Peyer's patch (tissue), 4 donors: Measurements from ENCODE around the gene TMEM63A. TPM values are rescaled to one million over a fixed set of nuclear protein-coding genes. Genes with fewer than 3 reads are reported as not detected.
A peak's percentile ranks its signal among the peaks of the same experiment; 100 is the strongest.
"Not testable (repeated sequence)": the region's sequence is repeated elsewhere in the genome, so short reads cannot be mapped to it uniquely, and the experiment has no call there.

ENCODE experiments used
- DNase-seq, 3 donors: peaks; one replicate each; pipeline ENCODE4 v3.0.0-alpha.2; 2017 to 2019
- H3K27ac ChIP-seq, 4 donors: fragments of 200-600 bp; sonication (generic); one replicate each; pipeline ENCODE4 v1.5.1; 2016 to 2019
- H3K27me3 ChIP-seq, 2 donors: fragments of 200-600 bp; sonication (generic); one replicate each; pipeline ENCODE4 v1.5.1; 2019
- H3K36me3 ChIP-seq, 3 donors: fragments of 200-600 bp; sonication (generic); one replicate each; pipeline ENCODE4 v1.5.1; 2016 to 2019
- H3K4me1 ChIP-seq, 4 donors: fragments of 200-600 bp; sonication (generic); one replicate each; pipeline ENCODE4 v1.5.1; 2016 to 2019
- H3K4me3 ChIP-seq, 4 donors: fragments of 200-600 bp; sonication (generic); 1 replicate in 3 of 4; 2 replicates in 1 of 4; pipeline ENCODE4 v1.5.1; 2016 to 2019; ENCODE audit warnings: mild to moderate bottlenecking in 1 of 4
- H3K9me3 ChIP-seq, 4 donors: fragments of 200-600 bp; sonication (generic); one replicate each; pipeline ENCODE4 v1.5.1; 2016 to 2019; ENCODE audit warnings: mild to moderate bottlenecking in 1 of 4
- POLR2A ChIP-seq, 2 donors: fragments of 450-650 bp; IDR thresholded peaks; one replicate each; pipeline ENCODE4 v1.5.1; 2017; ENCODE audit warnings: antibody characterized with exemption in 2 of 2, mild to moderate bottlenecking in 2 of 2, moderate library complexity in 2 of 2
- total RNA-seq, 4 donors: library from RNA; depleted of rRNA; stranded (reverse); fragments of >200 nt; gene quantifications; one replicate each; pipeline ENCODE4 v1.1.0, GENCODE V29; 2016
- TF ChIP-seq, protein P1 (sequence below), 6 experiments: fragments of 450-650 bp in 4 of 6; fragments of 200-600 bp in 2 of 6; sonication (generic) in 1 of 6; IDR thresholded peaks; one replicate each; pipeline ENCODE4 v1.5.1; 2017 to 2019; ENCODE audit warnings: antibody characterized with exemption in 6 of 6, mild to moderate bottlenecking in 3 of 6, moderate library complexity in 1 of 6

TMEM63A gene
- 100 to 1,000 TPM in 3 of 4 donors, 10 to 100 TPM in 1; 77.8 to 339 (median 275) TPM for total RNA-seq

DNA sequence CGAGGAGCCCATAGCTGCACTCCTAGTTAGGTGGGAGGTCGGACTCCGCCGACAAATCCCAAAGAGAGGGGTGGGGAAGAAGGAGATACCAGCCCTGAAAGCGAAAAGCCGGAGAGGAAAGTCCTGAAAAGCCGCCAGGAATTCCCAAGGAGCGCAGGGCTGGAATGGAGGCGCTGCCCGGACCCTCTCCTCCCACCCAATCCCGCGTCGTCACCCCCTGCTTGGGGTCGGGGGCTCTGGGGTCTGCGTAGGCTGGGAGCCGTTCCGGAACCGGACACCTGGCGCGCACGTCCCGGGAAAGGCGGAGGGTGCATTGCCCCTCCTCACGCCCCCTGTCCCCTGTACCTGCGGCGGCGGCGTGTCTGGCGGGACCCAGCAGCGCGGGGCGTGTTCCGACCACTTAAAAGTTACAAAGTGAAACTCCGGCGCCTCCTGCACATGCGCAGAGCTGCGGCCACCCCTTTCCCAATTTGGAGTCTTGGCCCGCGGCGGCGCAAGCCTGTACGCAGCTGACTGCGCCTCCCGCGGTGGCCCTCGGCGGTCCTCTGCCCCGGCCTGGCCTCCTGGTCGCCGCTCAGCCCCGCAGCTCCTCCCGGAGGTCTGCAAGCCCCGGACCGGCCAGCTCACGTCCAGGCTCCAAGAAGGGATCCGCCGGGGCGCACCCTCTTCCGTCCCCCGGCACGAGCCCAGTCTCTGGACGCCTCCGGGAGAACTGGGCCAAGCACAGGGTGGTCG, at the start of gene TMEM63A:
TSS of gene TMEM63A (minus strand) at position 422 of the 735 bp plus-strand sequence. CDS start 4,800 bp downstream, outside the sequence.
- Histone ChIP-seq H3K27me3 (no peaks in the 10 kb centered on the region), H3K27ac (peak within 1 kb of the TSS; percentile 91 to 96 (median 95)), H3K4me1 (peaks cover 4 to 43% (median 26%) of the 10 kb centered on the region in 4 donors), H3K9me3 (no peaks in the 10 kb centered on the region), H3K4me3 (peak within 1 kb of the TSS; percentile 90 to 99 (median 92)), H3K36me3 (no peaks in the 10 kb centered on the region)
- TF ChIP-seq, protein P1, sequence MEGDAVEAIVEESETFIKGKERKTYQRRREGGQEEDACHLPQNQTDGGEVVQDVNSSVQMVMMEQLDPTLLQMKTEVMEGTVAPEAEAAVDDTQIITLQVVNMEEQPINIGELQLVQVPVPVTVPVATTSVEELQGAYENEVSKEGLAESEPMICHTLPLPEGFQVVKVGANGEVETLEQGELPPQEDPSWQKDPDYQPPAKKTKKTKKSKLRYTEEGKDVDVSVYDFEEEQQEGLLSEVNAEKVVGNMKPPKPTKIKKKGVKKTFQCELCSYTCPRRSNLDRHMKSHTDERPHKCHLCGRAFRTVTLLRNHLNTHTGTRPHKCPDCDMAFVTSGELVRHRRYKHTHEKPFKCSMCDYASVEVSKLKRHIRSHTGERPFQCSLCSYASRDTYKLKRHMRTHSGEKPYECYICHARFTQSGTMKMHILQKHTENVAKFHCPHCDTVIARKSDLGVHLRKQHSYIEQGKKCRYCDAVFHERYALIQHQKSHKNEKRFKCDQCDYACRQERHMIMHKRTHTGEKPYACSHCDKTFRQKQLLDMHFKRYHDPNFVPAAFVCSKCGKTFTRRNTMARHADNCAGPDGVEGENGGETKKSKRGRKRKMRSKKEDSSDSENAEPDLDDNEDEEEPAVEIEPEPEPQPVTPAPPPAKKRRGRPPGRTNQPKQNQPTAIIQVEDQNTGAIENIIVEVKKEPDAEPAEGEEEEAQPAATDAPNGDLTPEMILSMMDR (IDR thresholded peaks at IDR 0.05), result peak in 5 of 6 experiments; percentile 25 to 53 (median 37)
- TF ChIP-seq POLR2A (IDR thresholded peaks at IDR 0.05), result peak; percentile 54 to 68
- DNase-seq, result peak; percentile 89 to 96 (median 93)

DNA sequence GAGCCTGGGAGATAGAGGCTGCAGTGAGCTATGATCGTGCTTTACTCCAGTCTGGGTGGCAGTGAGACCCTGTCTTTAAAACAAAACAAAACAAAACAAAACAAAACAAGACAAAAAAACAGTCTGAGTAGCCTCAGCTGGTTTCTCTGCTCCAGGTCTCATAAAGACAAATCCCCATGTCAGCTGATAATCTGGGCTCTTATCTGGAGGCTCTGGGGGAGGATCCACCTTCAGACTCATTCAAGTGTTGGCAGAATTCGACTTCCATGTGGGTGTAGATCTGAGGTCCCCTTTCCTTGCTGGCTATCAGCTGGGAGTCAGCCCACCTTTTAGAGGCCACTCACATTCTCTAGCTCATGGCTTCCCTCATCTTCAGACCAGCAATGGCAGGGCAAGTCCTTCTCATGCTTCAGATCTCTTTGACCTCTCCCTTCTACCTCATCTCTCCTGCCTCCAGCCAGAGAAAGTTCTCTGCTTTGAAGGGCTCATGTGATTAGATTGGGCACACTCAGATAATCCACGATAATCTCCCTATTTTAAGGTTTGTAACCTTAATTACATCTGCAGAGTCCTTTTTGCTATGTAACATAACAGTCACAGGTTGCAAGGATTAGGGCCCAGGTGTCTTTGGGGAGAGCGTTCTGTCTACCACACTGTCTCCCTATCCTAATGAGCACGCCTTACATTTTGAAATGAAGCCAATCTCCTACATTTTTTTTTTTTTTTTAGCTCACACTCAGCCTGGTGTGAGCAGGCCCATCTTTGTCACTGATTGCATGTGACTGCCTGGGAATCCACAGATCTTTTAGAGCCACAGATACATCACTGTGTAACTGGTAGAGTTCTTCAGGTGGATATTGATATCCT, 49.3 kb upstream of the TMEM63A start:
- no peak overlapping the region for H3K27ac ChIP-seq
- no peak for TF ChIP-seq POLR2A (IDR thresholded peaks at IDR 0.05)
- TF ChIP-seq, protein P1 (IDR thresholded peaks at IDR 0.05), result no peak
- DNase-seq, result no peak
- H3K4me3 ChIP-seq, result no peak overlapping the region
- no peaks in the 10 kb centered on the region for H3K9me3 ChIP-seq
- no peaks in the 10 kb centered on the region for H3K4me1 ChIP-seq
- no peaks in the 10 kb centered on the region for H3K36me3 ChIP-seq
- H3K27me3 ChIP-seq, result no peaks in the 10 kb centered on the region

DNA sequence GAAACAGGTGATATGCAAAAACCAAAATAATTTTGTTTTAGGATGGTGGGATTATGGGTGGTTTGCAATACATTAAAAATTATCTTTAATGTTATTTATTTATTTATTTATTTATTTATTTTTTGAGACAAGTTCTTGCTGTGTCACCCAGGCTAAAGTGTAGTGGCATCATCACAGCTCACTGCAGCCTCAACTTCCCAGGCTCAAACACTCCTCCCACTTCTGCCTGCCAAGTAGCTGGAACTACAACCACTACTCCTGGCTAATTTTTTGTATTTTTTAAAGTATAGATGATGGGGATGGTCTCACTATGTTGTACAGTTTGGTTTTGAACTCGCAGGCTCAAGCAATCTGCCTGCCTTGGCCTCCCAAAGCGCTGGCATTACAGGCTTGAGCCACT, 48.4 kb upstream of the TMEM63A start:
- TF ChIP-seq POLR2A (IDR thresholded peaks at IDR 0.05), result no peak
- no peaks in the 10 kb centered on the region for H3K9me3 ChIP-seq
- no peak for DNase-seq
- no peaks in the 10 kb centered on the region for H3K4me1 ChIP-seq
- no peak overlapping the region for H3K4me3 ChIP-seq
- no peaks in the 10 kb centered on the region for H3K27me3 ChIP-seq
- H3K27ac ChIP-seq, result no peak overlapping the region
- H3K36me3 ChIP-seq, result no peaks in the 10 kb centered on the region

DNA sequence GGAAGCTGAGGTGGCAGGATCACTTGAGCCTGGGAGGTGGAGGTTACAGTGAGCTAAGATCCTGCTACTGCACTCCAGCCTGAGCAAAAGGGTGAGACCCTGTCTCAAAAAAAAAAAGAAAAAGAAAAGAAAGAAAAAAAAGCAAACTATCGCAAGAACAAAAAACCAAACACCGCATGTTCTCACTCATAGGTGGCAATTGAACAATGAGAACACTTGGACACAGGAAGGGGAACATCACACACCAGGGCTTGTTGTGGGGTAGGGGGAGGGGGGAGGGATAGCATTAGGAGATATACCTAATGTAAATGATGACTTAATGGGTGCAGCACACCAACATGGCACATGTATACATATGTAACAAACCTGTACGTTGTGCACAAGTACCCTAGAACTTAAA, 47.3 kb upstream of the TMEM63A start:
- H3K9me3 ChIP-seq, DNase-seq, H3K4me1 ChIP-seq, H3K4me3 ChIP-seq, H3K36me3 ChIP-seq, H3K27ac ChIP-seq, H3K27me3 ChIP-seq: not testable (repeated sequence)

DNA sequence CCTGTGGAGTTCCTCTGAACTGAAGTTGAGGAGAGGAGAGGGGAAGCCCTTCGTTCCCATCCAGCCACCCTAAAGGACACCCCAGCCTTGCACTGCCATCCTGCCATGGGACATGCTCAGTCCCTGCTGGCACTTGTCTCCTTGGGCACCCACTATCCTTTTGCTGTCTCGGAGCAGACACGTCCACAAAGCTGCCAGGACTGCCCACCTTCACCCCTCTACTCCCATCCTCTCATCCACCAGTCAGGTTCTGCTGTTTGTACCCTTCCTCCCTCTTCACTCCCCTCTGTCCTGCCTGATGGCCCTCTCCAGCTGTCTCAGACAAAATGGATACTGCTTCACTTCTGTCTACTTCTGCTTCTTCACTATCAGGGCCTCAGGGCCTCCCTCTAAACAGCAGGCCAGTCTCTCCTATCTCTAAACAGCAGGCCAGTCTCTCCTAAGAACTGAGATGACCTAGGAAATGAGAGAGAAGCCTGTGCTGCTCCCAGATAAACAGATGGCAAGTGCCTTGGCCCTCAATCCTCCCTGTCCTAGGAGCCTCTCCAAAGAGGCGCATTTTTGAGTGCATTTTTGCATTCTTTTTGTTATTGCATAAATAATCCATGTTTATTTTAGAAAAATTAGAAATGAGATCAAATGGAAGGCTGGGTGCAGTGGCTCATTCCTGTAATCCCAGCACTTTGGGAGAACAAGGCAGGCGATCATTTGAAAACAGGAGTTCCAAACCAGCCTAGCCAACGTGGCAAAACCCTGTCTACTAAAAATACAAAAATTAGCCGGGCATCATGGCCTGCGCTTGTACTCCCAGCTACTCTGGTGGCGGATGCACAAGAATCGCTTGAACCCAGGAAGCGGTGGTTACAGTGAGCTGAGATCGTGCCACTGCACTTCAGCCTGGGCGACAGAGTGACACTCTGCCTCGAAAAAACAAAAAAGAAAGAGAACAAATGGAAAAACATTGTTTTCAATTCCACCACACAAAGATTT, 46.3 kb upstream of the TMEM63A start:
- no peak for DNase-seq
- H3K4me3 ChIP-seq, result no peak overlapping the region
- no peaks in the 10 kb centered on the region for H3K27me3 ChIP-seq
- peaks cover 0 to 6% (median 1%) of the 10 kb centered on the region in 4 donors for H3K4me1 ChIP-seq
- no peaks in the 10 kb centered on the region for H3K9me3 ChIP-seq
- H3K36me3 ChIP-seq, result no peaks in the 10 kb centered on the region
- TF ChIP-seq, protein P1 (IDR thresholded peaks at IDR 0.05), result no peak
- TF ChIP-seq POLR2A (IDR thresholded peaks at IDR 0.05), result no peak
- peak overlapping the region in 1 of 4 donors; percentile 18 for H3K27ac ChIP-seq

DNA sequence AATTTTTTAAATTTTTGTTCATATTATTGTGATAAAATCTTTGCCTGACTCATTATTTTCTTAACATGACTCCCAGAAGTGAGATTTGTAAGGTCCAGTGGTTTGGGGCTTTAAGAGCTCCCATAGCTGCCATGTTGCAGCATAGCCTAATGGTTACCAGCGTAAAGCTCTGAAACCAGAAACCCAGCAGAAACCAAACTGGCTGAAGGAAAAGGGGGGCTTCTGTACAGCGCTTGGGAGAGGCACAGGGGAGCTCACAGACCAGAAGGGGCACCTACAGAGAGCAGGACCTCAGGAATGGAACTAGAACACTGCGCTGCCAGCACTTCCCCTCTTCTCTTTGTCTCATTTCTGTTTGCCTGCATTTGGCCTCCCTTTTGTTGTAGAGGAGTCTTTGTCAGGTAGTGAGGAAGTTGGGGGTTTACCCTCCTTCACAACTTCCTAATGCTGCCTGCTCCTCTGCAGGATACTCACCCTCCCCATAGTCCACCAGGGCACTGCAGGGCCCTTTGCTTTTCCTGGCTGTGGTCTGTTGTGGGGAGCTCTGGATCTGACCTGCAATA, 44.5 kb upstream of the TMEM63A start:
- Histone ChIP-seq H3K4me1 (peaks cover 0 to 16% (median 6%) of the 10 kb centered on the region in 4 donors), H3K27ac (no peak overlapping the region), H3K4me3 (no peak overlapping the region), H3K9me3 (no peaks in the 10 kb centered on the region), H3K27me3 (no peaks in the 10 kb centered on the region), H3K36me3 (peaks cover 0 to 4% (median 0%) of the 10 kb centered on the region in 3 donors)
- no peak for DNase-seq
- TF ChIP-seq POLR2A (IDR thresholded peaks at IDR 0.05), result no peak
- TF ChIP-seq, protein P1 (IDR thresholded peaks at IDR 0.05), result no peak
